Measurements from ENCODE around the gene B4GALNT3.

B4GALNT3 gene

DNA sequence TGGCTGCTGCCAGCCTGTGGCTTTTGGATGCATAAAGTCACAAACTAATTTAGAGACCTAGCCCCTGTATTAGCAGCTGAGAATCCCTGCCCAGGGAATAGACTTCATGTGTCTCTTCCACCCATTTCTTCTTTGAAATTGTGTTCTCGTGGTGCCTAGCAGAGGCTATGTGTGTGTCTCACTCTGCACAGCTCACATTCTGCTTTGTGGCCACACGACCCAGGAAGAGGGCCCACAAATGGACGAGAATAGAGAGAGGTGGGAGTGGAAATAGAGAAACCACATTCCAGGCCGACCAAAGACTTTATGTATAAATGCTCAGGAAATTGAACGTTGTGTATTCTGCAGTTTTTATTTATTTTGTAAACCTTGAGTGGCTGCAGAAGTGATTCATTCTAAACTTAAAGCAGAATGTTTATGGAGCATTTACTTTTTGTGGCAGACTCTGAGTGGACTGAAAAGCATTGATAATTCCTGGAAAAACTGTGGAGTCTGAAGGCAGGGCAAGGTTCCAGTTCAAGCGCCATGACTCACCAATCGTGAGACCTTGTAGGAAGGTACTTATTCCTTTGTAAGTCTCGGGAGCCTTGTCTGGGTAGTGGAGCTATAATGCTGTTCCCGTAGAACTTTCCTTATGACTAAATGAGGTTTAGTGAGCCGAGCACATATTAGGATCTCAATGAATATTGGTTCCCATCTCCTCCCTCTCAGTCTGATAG lies 9.1 kb downstream of the B4GALNT3 start:
- DNase-seq = no peak

GRCh38 chr12:470133-470532 lies 10.4 kb downstream of the B4GALNT3 start:
- DNase-seq = no peak

DNA sequence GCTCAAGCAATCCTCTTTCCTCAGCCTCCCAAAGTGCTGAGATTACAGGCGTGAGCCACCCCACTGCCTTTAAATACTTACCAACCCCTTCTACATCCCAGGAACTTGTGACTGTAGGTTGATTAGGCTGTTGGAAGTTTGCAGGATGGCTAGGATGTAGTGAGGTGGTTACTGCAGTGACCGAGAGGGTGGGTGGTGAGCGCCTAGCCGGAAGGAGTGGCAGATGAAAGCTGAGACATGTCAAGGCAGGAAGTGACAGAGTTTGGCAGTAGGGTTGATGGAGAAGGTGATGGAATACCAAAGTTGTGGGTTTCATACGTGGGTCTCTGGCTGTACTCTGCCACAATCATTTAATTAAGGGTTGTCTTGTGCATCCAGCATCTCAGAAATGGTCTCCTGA lies 13.5 kb downstream of the B4GALNT3 start:
- no peak for DNase-seq

- no peak for DNase-seq
Observed at GRCh38 chr12:473863-474577, 14.3 kb downstream of the B4GALNT3 start.

DNA sequence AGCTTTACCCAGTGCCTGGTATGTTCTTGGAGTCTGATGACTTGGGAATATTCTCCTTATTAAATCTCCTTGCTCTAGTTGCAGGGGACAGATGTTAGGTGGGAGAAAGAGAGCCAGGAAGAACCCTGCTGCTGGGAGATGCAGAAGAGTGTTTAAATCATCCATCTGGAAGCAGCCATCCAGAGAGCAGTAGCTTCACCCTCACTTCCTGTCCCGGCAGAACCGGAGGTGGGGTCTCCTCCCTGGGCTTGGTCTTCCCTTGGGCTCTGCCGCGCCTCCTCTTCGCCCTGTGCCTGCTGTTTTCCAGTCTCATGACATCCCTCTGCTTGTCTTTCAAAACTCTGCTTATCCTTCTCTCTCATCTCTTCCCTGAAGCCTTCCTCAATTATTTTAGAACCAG lies 15.5 kb downstream of the B4GALNT3 start:
- no peak for DNase-seq

- no peak for DNase-seq
Observed at GRCh38 chr12:479161-479560, 19.4 kb downstream of the B4GALNT3 start.

DNA sequence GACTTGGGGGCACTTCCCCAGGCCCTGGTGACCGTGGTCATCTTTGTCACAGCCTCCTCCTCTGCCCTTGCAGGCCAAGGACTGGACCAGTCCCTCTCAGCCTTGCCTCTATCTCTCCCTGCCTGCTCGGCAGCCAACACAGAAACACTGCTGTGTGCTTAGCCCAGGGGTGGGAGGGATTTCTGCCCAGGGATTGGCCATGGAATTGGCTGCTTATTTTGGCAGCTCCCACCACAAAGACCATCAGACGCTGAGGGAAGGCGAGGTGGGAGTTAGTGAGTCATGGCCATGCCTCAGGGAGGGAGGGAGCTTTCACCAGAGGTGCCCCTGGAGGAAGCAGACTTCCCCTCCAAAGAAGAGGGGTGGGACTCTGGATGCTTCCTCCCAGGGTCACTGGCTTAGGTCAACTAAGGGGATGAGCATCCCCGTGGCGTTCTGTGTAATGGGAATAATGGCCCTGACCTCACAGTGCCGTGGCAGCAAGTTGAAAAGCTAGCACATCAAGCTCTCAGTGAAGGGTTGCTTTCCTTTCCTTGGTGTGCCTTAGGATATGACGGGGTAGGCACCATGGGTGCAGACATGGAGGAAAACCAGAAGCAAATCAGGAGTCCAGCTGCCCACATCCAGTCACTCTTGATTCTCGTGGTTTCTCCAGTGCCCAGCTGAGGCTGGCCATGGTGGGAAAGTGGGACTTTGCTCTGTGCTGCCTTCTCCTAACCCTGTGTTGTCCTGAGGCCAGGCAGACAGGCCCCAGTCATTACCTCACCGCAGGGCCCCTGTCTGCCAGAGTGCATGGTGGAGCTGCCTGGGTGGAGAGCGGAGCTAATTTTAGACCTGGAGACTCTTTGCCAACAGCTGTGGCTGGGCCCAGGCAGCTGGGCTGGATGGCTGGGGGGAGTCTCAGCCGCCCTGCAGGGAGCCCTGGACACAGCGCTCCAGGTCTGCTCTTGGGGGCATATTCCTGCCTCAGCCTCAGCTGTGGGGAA lies 21.4 kb downstream of the B4GALNT3 start:
- DNase-seq = no peak

DNA sequence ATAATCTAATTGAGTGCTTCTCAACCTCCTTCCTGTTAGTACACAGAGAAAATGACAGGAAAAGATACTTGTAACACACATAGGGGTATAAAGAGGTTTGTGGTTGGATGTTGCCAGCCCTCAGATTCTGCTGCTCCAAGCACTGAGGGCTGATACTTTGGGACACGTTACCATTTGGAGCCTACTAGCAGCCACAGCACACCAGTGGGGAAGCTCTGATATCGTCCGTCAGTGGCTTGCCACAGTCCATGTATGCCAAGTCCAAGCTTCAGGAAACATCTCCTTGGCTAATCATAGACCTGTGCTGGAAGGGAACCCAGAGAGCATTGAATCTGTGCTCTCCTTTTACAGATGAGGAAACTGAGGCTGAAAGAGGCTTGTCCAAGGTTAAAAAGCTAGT lies 22.3 kb downstream of the B4GALNT3 start:
- no peak for DNase-seq

GRCh38 chr12:484096-484495 lies 24.4 kb downstream of the B4GALNT3 start:
- no peak for DNase-seq

- DNase-seq = no peak
Observed at GRCh38 chr12:490260-490659, 30.5 kb downstream of the B4GALNT3 start.

GRCh38 chr12:495466-495865 lies 35.7 kb downstream of the B4GALNT3 start:
- DNase-seq = no peak

DNA sequence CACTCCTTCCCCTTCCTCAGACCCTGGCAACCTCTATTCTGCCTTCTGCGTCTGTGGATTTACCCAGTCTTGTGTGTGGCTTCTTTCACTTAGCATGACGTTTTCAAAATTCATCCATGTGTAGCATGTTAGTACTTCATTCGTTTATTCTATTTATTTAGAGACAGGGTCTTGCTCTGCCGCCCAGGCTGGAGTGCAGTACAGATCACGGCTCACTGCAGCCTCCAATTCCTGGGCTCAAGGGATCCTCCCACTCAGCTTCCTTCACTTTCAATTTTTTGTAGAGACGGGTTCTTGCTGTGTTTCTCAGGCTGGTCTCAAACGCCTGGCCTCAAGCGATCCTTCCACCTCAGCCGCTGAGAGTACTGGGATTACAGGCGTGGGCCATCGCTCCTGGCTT lies 37.0 kb downstream of the B4GALNT3 start:
- no peak for DNase-seq

- DNase-seq = no peak
Observed at GRCh38 chr12:497501-498160, 37.9 kb downstream of the B4GALNT3 start.

GRCh38 chr12:499837-500458 lies 40.2 kb downstream of the B4GALNT3 start:
- no peak for DNase-seq

- no peak for DNase-seq
Observed at GRCh38 chr12:501722-502447, 42.1 kb downstream of the B4GALNT3 start.

DNA sequence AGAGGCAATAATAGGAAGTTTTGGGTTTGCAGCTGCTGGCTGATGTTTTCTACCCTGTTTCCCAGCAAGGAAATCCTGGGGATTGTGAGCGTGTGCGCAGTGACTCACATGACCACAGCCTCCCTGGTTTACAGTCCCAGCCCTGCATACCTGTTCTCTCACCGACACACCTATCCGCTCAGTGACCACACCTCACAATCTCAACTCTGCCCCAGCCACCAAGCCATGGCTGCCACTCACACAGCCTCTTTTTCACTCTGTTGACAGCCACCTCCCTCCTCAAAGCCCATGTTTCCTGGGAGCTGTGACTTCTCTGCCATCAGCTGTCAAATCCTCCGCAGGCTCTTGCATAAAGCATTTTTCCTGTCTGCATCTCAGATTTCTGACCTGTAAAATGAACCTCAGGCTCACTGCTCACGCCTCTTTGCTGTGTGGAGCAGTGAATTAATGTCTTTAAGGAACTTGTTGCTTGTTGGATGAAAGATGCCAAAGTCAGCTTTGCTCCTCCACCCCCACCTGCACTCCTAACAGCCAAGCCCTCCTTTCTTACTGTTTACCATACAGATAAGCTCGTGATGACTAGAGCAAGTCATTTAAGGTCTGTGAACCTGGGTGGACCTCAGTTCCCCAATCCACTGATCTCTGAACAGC lies 43.5 kb downstream of the B4GALNT3 start:
- DNase-seq = no peak

DNA sequence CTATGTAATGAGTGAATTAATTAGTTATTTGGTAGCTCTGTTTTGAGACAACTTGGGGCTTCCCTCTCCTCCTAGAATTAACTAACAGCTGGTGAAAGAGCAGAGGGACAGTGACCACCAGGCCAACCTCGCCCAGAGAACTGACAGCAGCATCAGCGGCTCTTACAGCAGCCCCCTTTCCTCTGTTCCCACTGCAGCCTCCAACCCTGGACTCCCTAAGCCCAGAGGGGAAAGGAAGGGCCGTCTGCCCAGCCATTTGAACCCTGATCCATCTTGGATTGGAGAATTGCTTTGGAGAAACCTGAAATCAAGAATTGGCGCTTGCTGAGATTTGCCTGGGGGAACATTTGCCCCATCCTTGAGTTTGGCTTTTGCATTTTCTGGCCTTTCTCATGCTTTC lies 45.5 kb downstream of the B4GALNT3 start:
- no peak for DNase-seq

DNA sequence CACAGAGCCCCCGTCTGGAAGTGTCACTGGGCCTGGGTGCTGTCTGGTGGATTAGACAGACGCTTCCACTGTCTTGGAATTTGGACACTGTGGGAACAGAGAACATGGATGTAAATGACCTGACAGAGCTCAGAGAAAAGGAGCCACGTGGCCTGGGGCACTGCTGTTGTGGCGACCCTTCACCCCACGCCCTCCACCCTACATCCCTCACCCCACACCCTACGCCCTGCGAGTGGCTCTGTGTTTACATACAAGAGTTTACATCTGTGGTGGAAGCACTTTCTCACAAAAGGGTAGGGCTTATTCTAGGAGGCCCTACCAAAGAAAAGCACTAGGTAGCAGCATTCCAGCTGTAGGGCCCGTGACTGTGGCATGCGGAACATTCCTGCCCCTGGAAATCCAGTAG lies 47.7 kb downstream of the B4GALNT3 start:
- no peak for DNase-seq

DNA sequence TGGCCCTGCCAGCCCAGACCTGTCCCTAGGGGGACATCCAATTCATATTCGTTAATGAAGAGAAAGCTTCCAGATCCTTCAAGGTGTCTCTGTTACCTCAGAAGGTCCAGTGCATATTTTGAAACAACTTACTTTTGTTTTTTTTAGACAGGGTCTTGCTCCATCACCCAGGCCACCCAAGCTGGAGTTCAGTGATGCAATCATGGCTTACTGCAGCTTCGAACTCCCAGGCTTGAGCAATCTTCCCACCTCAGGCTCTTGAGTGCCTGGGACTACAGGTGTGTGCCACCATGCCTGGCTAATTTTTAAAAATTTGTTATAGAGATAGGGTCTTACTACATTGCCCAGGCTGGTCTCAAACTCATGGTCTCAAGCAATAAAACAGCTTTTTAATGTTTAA lies 48.4 kb downstream of the B4GALNT3 start:
- no peak for DNase-seq

DNA sequence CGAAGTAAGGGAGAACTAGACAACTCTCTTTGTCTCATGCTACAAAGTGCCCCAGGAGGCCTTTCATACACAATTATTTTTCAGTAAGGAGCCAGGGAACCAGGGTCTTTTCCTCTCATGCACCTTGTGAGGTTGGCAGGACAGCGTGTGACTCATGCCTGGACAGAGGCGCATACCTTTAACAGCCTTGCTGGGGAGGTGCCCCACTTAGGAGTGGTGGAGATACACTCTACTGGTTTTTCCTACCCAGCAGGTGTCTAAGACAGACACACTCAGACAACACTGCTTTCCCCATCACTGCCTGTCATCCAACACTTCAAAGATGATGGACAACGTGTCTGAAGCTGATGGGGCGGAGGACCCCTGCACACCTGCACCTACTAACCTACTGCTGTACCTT lies 49.1 kb downstream of the B4GALNT3 start:
- DNase-seq = no peak

- DNase-seq = no peak
Observed at GRCh38 chr12:509500-509899, 49.8 kb downstream of the B4GALNT3 start.

All from hematopoietic multipotent progenitor cell treated with erythropoietin and hydrocortisone succinate and interleukin-3 and kit ligand, for 4 days (in vitro differentiated cells).